ENCODE data around the gene DBNDD2. TPM values are rescaled to one million over a fixed set of nuclear protein-coding genes. Genes with fewer than 3 reads are reported as not detected.

DBNDD2 gene
- total and polyA plus RNA-seq, 4 donors: 11.7 to 75.4 (median 57.8) TPM

DNA sequence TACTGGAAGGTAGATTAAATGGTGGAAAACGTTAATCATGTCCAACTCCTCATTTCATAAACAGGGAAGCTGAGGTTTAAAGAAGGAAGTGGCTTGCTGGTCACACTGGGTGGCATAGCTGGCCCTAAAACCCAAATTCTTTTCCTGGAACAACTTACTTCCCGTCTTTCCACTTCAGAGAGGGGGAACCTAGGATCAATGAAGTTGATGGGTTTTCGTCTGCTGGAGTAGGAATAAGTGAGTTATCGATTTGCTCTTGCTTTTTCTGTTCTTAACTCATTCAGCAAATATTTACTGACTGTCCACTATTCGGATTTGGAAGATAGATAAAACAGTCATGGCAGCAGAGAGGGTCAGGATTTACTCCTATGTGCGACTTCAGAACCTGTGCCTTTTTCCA is 46.3 kb upstream of the DBNDD2 start:
- Histone ChIP-seq H3K27ac (ENCODE audit: low read depth in 1 of 2, low read length in 1 of 2) (peak overlapping the region in 1 of 2 donors; percentile 60), H3K36me3 (ENCODE audit: control insufficient read depth in 4 of 4, insufficient read depth in 4 of 4, low read length in 4 of 4) (peaks cover 0 to 12% (median 5%) of the 10 kb centered on the region in 4 donors), H3K4me1 (ENCODE audit: control insufficient read depth in 5 of 5, insufficient read depth in 5 of 5, low read length in 5 of 5) (peaks cover 7 to 25% (median 24%) of the 10 kb centered on the region in 5 donors), H3K9ac (ENCODE audit: insufficient read depth in 1 of 2, low read length in 2 of 2) (no peak overlapping the region), H3K27me3 (ENCODE audit: control insufficient read depth in 3 of 3, insufficient read depth in 3 of 3, low read length in 2 of 3) (no peaks in the 10 kb centered on the region), H3K9me3 (ENCODE audit: control insufficient read depth in 4 of 4, insufficient read depth in 3 of 4, low read length in 3 of 4) (no peaks in the 10 kb centered on the region), H3K4me3 (no peak overlapping the region)
- 39 to 53% methylated on average over 6 of the region's 6 CpGs for WGBS, 2 donors
- ATAC-seq (ENCODE audit: insufficient read depth, low FRiP score) (no peak), DNase-seq (no peak)
- TF ChIP-seq, protein P1, sequence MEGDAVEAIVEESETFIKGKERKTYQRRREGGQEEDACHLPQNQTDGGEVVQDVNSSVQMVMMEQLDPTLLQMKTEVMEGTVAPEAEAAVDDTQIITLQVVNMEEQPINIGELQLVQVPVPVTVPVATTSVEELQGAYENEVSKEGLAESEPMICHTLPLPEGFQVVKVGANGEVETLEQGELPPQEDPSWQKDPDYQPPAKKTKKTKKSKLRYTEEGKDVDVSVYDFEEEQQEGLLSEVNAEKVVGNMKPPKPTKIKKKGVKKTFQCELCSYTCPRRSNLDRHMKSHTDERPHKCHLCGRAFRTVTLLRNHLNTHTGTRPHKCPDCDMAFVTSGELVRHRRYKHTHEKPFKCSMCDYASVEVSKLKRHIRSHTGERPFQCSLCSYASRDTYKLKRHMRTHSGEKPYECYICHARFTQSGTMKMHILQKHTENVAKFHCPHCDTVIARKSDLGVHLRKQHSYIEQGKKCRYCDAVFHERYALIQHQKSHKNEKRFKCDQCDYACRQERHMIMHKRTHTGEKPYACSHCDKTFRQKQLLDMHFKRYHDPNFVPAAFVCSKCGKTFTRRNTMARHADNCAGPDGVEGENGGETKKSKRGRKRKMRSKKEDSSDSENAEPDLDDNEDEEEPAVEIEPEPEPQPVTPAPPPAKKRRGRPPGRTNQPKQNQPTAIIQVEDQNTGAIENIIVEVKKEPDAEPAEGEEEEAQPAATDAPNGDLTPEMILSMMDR (IDR thresholded peaks at IDR 0.05; ENCODE audit: control extremely low read depth, extremely low read depth): no peak

DNA sequence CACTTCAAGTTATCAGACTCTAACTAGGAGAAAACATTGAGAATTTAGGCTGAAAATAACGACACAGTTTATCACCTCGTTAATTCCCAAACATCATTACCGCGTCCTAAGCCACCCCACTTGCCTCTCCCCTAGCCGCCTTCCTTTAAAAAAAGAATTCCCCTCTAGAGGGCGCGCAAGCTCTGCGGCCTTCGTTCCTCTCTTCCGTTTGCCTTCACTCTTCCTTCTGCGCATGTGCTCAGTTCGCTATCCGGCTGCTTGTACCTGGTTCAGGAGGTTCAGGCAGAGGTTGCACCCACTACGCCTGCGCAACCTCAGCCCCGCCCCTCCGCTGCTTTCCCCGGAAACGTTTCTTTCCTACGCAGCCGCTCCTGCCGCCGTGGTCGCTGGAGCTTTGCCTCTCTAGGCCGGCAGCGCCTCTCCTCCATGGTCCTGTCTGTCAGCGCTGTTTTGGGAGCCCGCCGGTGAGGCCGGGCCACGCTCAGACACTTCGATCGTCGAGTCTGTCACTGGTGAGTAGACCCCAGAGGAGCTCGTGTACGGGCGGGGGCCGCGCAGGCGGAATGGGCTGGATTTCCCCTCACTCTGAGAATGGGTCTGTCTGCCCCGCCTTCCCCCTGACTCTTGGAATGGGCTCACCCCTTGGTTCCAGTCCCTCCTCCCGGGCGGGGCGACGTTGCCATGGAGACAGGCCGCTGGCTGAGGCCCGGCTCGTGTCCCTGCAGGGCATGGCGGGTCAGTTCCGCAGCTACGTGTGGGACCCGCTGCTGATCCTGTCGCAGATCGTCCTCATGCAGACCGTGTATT is 45.1 kb upstream of the DBNDD2 start, which contains the start of gene SYS1:
Gene SYS1 (plus strand): TSS at position 353 of the 807 bp plus-strand sequence. CDS start 376 bp downstream, at position 729.
- ATAC-seq (ENCODE audit: insufficient read depth, low FRiP score): peak; percentile 89
- WGBS, 2 donors: 0 to 1% methylated on average over 55 of the region's 55 CpGs
- Histone ChIP-seq H3K4me3 (peak within 1 kb of the TSS; percentile 83), H3K27me3 (ENCODE audit: control insufficient read depth in 3 of 3, insufficient read depth in 3 of 3, low read length in 2 of 3) (no peaks in the 10 kb centered on the region), H3K4me1 (ENCODE audit: control insufficient read depth in 5 of 5, insufficient read depth in 5 of 5, low read length in 5 of 5) (peaks cover 7 to 25% (median 22%) of the 10 kb centered on the region in 5 donors), H3K36me3 (ENCODE audit: control insufficient read depth in 4 of 4, insufficient read depth in 4 of 4, low read length in 4 of 4) (peaks cover 0 to 21% (median 8%) of the 10 kb centered on the region in 4 donors), H3K27ac (ENCODE audit: low read depth in 1 of 2, low read length in 1 of 2) (peak within 1 kb of the TSS; percentile 93 to 97), H3K9ac (ENCODE audit: insufficient read depth in 1 of 2, low read length in 2 of 2) (peak within 1 kb of the TSS; percentile 30 to 79), H3K9me3 (ENCODE audit: control insufficient read depth in 4 of 4, insufficient read depth in 3 of 4, low read length in 3 of 4) (no peaks in the 10 kb centered on the region)
- peak; percentile 99 for DNase-seq
- TF ChIP-seq, protein P1 (IDR thresholded peaks at IDR 0.05; ENCODE audit: control extremely low read depth, extremely low read depth): peak; percentile 88

DNA sequence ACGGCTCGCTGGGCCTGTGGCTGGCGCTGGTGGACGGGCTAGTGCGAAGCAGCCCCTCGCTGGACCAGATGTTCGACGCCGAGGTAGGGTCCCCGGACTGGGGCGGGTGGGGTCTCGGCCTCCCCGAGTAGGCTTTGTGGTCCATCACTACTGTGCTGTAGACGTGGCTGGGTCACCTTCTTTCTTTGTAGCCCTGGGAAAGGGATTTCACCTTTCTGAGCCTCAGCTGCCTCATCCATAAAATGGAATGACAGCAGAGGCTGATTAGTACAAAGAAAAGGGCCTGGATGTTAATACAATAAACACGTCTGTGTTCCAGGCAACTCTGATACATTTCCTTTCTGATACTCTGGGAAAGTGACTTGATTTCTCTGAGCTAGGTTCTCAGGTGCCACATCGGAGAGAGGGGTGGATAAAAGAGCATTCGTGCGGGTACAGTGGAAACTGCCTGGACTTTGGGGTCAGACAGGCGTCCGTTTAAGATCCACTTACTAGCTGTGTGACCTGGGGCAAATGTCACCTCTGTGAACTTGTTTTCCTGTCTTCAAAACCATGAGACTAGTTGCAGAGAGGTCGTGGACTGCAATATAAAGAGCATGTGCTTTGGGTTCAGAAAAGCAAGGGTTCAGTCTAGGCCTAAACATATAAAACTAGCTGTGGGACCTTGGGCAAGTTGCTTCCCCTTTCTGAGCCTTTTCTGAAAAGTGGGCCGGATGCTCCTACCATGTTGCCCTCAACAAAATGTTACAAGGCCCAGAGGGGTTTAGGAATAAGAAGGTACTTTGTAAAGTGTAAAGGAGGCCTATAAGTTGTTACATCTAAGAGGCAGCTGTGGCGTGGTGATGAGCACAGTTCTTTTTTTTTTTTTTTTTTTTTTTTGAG is 44.2 kb upstream of the DBNDD2 start:
- Histone ChIP-seq H3K27ac (ENCODE audit: low read depth in 1 of 2, low read length in 1 of 2) (peak overlapping the region; percentile 93 to 97), H3K27me3 (ENCODE audit: control insufficient read depth in 3 of 3, insufficient read depth in 3 of 3, low read length in 2 of 3) (no peaks in the 10 kb centered on the region), H3K4me3 (peak overlapping the region; percentile 83), H3K9ac (ENCODE audit: insufficient read depth in 1 of 2, low read length in 2 of 2) (peak overlapping the region in 1 of 2 donors; percentile 79), H3K4me1 (ENCODE audit: control insufficient read depth in 5 of 5, insufficient read depth in 5 of 5, low read length in 5 of 5) (peaks cover 7 to 22% (median 17%) of the 10 kb centered on the region in 5 donors), H3K9me3 (ENCODE audit: control insufficient read depth in 4 of 4, insufficient read depth in 3 of 4, low read length in 3 of 4) (no peaks in the 10 kb centered on the region), H3K36me3 (ENCODE audit: control insufficient read depth in 4 of 4, insufficient read depth in 4 of 4, low read length in 4 of 4) (peaks cover 6 to 25% (median 16%) of the 10 kb centered on the region in 4 donors)
- WGBS, 2 donors: 22 to 28% methylated on average over 22 to 23 of the region's 23 CpGs
- DNase-seq (no peak), ATAC-seq (ENCODE audit: insufficient read depth, low FRiP score) (no peak)
- TF ChIP-seq, protein P1 (IDR thresholded peaks at IDR 0.05; ENCODE audit: control extremely low read depth, extremely low read depth): no peak
